Prostate gland (tissue), 2 donors: Measurements from ENCODE around the gene WDR62. TPM values are rescaled to one million over a fixed set of nuclear protein-coding genes. Genes with fewer than 3 reads are reported as not detected.

Experiments
- DNase-seq: peaks from one replicate; pipeline ENCODE4 v3.0.0-alpha.2; 2019; ENCODE audit warnings: low spot score
- H3K27ac ChIP-seq, 2 donors: fragments of 200-600 bp; sonication (generic); 2 replicates each; pipeline ENCODE4 v1.5.1; 2017 to 2019
- H3K27me3 ChIP-seq: fragments of 200-600 bp; sonication (generic); replicated peaks from 2 replicates; pipeline ENCODE4 v1.5.1; 2019; ENCODE audit not compliant: insufficient read depth
- H3K36me3 ChIP-seq, 2 donors: fragments of 200-600 bp; sonication (generic); 1 replicate in 1 of 2; 2 replicates in 1 of 2; pipeline versions ENCODE4 v1.5.1 to v1.8.1; 2017 to 2019
- H3K4me1 ChIP-seq: fragments of 200-600 bp; sonication (generic); replicated peaks from 2 replicates; pipeline ENCODE4 v1.5.1; 2019
- H3K4me3 ChIP-seq, 2 donors: fragments of 200-600 bp; sonication (generic); 2 replicates each; pipeline ENCODE4 v1.5.1; 2017 to 2019
- H3K9me3 ChIP-seq: fragments of 200-600 bp; sonication (generic); 2 replicates; pipeline ENCODE4 v1.5.1; 2017
- CTCF ChIP-seq, 4 experiments: fragments of 200-600 bp in 2 of 4; fragments of 450-650 bp in 2 of 4; sonication (generic) in 2 of 4; IDR thresholded peaks; 1 replicate in 3 of 4; 2 replicates in 1 of 4; pipeline ENCODE4 v1.5.1; 2016 to 2019; ENCODE audit warnings: antibody characterized with exemption in 4 of 4, mild to moderate bottlenecking in 2 of 4, moderate library complexity in 2 of 4
- POLR2A ChIP-seq: fragments of 450-650 bp; IDR thresholded peaks from one replicate; pipeline ENCODE4 v1.6.1; 2016; ENCODE audit warnings: antibody characterized with exemption, mild to moderate bottlenecking
- POLR2AphosphoS5 ChIP-seq: sonication (generic); formaldehyde crosslinking; IDR thresholded peaks from one replicate; pipeline ENCODE4 v1.6.1; 2017; ENCODE audit warnings: antibody characterized with exemption
- WGBS: methylation state at CpG from one replicate; pipeline ENCODE4 v1.1.5; 2018; 5-methylcytosine and 5-hydroxymethylcytosine counted together
- intact Hi-C: fragments of 100-400 bp; cut with DNase I; formaldehyde crosslinking; loops from one replicate; pipeline ENCODE4 v1.14.2; 2022
- total RNA-seq, 2 donors: library from RNA; depleted of rRNA; stranded (reverse); fragments of >200 nt; gene quantifications; one replicate each; pipeline ENCODE4 v1.1.0, GENCODE V29; 2016

WDR62 gene
- total RNA-seq, 2 donors from 2014 or later: 0.64 to 28.6 TPM

- Histone ChIP-seq H3K4me3 (no peak overlapping the region), H3K36me3 (no peaks in the 10 kb centered on the region), H3K27me3 (no peaks in the 10 kb centered on the region), H3K4me1 (no peaks in the 10 kb centered on the region), H3K9me3 (no peaks in the 10 kb centered on the region), H3K27ac (no peak overlapping the region)
- TF ChIP-seq POLR2A (no peak), POLR2AphosphoS5 (no peak), CTCF (IDR thresholded peaks at IDR 0.05) (no peak)
- no peak for DNase-seq
- intact Hi-C loops: no loop called here
- 89% methylated on average over 22 of the region's 22 CpGs for WGBS
These were observed 35.5 kb upstream of the WDR62 start for GRCh38 chr19:36019061-36019670.

- Histone ChIP-seq H3K4me1 (no peaks in the 10 kb centered on the region), H3K27ac (no peak overlapping the region), H3K36me3 (no peaks in the 10 kb centered on the region), H3K27me3 (no peaks in the 10 kb centered on the region), H3K4me3 (no peak overlapping the region), H3K9me3 (no peaks in the 10 kb centered on the region)
- 90% methylated on average over 5 of the region's 5 CpGs for WGBS
- TF ChIP-seq CTCF (IDR thresholded peaks at IDR 0.05): no peak
- TF ChIP-seq POLR2A: no peak
- no peak for TF ChIP-seq POLR2AphosphoS5
- intact Hi-C loops: no loop called here
- no peak for DNase-seq
These were observed 31.3 kb upstream of the WDR62 start for GRCh38 chr19:36023432-36023831.

DNA sequence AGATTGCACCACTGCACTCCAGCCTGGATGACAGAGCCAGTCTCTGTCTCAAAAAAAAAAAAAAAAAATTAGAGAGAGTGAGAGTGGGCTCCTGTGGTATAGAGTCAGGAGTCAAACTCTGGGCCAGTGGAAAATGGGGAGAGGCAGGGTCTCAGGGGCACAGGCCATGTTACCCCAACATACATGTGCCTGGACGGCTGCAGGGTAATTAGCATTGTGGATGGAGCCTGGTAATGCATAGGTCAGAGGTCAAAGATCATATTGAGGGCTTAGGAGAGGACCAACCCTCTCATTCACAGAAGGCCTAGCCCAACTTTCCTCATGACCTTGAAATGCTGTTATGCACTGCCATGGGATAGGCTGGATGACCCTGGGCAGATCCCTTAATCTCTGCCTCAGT is 29.2 kb upstream of the WDR62 start:
- no peak for TF ChIP-seq POLR2AphosphoS5
- no peak for TF ChIP-seq POLR2A
- TF ChIP-seq CTCF (IDR thresholded peaks at IDR 0.05): no peak
- Histone ChIP-seq H3K4me3 (no peak overlapping the region), H3K9me3 (no peaks in the 10 kb centered on the region), H3K4me1 (no peaks in the 10 kb centered on the region), H3K36me3 (no peaks in the 10 kb centered on the region), H3K27ac (no peak overlapping the region), H3K27me3 (no peaks in the 10 kb centered on the region)
- no peak for DNase-seq
- 56% methylated on average over 1 of the region's 1 CpG for WGBS
- intact Hi-C loops: no loop called here

DNA sequence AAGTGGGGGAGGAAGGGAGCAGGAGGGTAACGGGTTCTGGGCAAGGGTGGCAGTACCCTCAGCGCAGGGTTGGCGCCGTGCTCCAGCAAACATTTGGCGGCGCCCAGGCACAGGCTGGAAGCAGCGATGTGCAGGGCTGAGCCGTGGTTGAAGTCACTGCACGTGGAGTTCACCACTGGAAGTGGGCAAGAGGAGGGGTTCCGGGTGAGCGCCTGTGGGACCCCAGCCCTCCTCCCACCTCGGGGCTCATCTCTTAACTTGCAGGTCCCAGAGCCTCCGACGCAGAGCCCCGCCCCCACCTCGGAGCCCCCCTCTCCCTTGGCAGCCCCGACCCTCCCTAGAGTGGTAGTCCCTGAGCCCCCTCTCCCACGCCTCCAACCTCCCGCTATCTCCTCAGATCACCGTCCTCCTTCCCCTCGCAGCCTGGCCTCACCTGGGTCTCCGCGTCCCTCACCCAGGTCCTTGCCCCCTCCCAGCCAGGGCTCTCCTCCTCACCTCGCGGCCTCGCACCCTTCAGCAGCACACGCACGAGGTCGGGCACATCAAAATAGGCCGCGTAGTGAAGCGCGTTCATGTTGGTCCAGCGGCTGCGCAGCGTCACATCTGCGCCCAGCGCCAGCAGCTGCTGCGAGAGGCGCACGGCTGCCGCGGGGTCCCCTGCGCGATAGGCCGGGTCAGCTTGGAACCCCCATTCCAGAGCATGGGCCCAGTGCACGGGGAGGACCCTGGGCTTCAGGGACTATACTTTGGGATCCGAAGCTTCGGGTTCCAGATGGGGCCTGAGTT is 28.4 kb upstream of the WDR62 start:
- H3K36me3 ChIP-seq: no peaks in the 10 kb centered on the region
- H3K4me1 ChIP-seq: no peaks in the 10 kb centered on the region
- no peak overlapping the region for H3K27ac ChIP-seq
- WGBS: 93% methylated on average over 49 of the region's 49 CpGs
- H3K4me3 ChIP-seq: no peak overlapping the region
- no peak for TF ChIP-seq CTCF (IDR thresholded peaks at IDR 0.05)
- no peaks in the 10 kb centered on the region for H3K9me3 ChIP-seq
- intact Hi-C loops: no loop called here
- no peaks in the 10 kb centered on the region for H3K27me3 ChIP-seq
- no peak for DNase-seq

DNA sequence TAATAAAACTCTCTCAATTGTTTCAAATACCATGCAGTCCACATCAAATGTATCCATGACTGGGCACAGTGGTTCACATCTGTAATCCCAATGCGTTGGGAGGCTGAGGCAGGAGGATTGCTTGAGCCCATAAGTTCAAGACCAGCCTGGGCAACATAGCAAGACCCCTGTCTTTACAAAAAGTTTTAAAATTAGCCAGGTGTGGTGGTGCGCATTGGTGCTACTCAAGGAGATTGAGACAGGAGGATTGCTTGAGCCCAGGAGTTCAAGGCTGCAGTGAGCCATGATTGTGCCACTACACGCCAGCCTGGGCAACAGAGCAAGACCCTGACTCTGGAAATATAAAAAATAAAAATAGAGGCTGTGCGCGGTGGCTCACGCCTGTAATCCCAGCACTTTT is 27.0 kb upstream of the WDR62 start:
- Histone ChIP-seq H3K36me3 (no peaks in the 10 kb centered on the region), H3K4me3 (no peak overlapping the region), H3K27me3 (no peaks in the 10 kb centered on the region), H3K27ac (no peak overlapping the region), H3K9me3 (no peaks in the 10 kb centered on the region), H3K4me1 (no peaks in the 10 kb centered on the region)
- no peak for DNase-seq
- TF ChIP-seq CTCF (IDR thresholded peaks at IDR 0.05): no peak
- no peak for TF ChIP-seq POLR2AphosphoS5
- TF ChIP-seq POLR2A: no peak
- 95% methylated on average over 6 of the region's 6 CpGs for WGBS
- intact Hi-C loops: loop anchor here (2.0 kb wide), 1 partner anchor 25 kb away; no protein-coding TSS in a partner anchor
